Measurements from ENCODE around the gene NT5M.
"Not testable (repeated sequence)": the region's sequence is repeated elsewhere in the genome, so short reads cannot be mapped to it uniquely, and the experiment has no call there.

Gene NT5M

DNA sequence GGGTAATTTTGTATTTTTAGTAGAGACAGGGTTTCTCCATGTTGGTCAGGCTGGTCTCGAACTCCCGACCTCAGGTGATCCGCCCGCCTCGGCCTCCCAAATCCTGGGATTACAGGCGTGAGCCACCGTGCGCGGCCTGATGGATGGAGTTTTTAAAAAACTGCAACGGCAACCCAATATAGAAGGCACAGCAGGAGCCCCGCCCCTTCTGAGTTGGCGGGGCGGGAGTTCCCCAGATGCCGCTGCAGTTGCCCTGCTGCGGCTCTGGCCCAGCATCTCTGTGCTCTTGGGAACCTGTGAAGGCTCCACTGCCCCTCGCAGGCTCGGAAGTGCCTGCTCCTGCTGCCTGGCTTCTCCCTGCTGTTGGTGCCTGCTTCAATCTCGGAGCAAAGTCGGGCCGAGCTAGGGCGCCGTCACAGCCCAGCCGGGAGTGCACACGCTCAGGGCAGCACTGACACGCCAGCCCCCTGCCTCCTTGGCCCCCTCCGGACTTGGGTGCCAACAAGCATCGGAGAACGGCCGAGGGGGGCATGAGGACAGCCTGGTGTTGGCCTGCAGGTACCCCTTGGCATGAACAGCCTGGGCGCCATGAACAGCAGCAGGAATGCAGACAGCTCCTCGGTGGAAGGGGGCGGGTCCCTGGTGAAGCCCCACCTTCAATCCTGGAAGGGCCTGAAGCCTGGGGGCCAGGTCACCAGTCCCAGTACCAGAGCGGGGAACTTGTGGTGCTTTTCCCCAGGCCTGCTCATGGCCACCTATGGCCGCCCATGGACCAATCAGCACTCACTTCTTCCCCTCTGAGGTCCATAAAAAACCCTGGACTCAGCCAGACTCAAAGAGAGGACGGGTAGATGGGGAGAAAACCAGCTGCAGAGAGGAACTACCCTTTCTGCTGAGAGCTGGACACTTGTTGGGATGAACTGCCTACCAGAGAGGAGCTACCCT, 2.3 kb upstream of the NT5M start:
- DNase-seq (ENCODE audit: low spot score) = peak; percentile 26
- TF ChIP-seq, protein P1, sequence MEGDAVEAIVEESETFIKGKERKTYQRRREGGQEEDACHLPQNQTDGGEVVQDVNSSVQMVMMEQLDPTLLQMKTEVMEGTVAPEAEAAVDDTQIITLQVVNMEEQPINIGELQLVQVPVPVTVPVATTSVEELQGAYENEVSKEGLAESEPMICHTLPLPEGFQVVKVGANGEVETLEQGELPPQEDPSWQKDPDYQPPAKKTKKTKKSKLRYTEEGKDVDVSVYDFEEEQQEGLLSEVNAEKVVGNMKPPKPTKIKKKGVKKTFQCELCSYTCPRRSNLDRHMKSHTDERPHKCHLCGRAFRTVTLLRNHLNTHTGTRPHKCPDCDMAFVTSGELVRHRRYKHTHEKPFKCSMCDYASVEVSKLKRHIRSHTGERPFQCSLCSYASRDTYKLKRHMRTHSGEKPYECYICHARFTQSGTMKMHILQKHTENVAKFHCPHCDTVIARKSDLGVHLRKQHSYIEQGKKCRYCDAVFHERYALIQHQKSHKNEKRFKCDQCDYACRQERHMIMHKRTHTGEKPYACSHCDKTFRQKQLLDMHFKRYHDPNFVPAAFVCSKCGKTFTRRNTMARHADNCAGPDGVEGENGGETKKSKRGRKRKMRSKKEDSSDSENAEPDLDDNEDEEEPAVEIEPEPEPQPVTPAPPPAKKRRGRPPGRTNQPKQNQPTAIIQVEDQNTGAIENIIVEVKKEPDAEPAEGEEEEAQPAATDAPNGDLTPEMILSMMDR (conservative IDR thresholded peaks at IDR 0.05; ENCODE audit: low read depth) = no peak
- H3K27ac ChIP-seq = peak overlapping the region; percentile 41
- ChIA-PET POLR2A (ENCODE audit: low non-redundant PET) (no interaction called here), CTCF (interaction anchor here (1.1 kb wide), 1 partner anchor 309 kb away, joined by 4 read pairs; no protein-coding TSS in a partner anchor)

DNA sequence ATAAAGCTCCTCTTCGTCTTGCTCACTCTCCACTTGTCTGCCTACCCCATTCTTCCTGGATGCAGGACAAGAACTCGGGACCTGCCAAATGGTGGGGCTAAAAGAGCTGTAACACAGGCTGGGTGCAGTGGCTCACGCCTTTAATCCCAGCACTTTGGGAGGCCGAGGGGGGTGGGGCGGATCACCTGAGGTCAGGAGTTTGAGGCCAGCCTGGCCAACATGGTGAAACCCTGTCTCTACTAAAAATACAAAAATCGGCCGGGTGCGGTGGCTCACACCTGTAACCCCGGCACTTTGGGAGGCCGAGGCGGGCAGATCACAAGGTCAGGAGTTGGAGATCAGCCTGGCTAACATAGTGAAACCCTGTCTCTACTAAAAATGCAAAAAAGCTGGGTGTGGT, 1.5 kb upstream of the NT5M start:
- CTCF ChIA-PET = interaction anchor here (1.1 kb wide), 1 partner anchor 310 kb away, joined by 4 read pairs; no protein-coding TSS in a partner anchor
- POLR2A ChIA-PET (ENCODE audit: low non-redundant PET); DNase-seq (ENCODE audit: low spot score): not testable (repeated sequence)
- H3K27ac ChIP-seq = peak overlapping the region; percentile 41

DNA sequence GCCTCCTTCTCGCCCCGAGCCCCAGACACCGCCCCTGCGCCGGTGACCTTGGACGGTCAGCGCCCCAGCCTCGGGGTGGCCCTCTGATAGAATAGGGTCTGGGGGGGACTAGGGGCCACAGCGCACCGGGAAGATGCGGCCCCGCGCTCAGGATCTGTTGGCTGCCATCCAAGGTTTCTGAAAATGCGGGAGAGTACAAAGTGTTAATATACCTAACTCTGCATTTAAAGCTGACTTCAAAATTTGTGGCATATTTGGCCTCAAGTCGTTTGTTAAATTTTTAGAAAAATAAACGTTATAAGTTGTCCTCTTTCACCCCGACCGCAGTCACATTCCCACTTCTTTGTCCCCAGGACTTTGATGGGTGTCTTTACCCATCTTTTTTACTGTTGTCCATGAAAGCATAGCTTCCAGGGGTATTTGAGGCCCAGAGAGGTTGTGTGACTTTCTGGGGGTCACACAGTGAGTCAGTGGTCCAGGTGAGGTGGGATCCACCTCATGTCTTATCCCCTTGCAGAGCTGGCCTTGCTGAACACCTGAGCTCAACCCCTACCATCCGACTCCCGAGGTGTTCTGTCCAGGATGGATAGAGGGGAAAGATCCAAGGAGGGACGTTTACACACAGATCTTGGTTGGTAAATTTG, 796 bp downstream of the NT5M start:
- TF ChIP-seq, protein P1 (conservative IDR thresholded peaks at IDR 0.05; ENCODE audit: low read depth) = no peak
- CTCF ChIA-PET = no interaction called here
- POLR2A ChIA-PET (ENCODE audit: low non-redundant PET) = no interaction called here
- no peak for DNase-seq (ENCODE audit: low spot score)
- H3K27ac ChIP-seq = peak overlapping the region; percentile 77

DNA sequence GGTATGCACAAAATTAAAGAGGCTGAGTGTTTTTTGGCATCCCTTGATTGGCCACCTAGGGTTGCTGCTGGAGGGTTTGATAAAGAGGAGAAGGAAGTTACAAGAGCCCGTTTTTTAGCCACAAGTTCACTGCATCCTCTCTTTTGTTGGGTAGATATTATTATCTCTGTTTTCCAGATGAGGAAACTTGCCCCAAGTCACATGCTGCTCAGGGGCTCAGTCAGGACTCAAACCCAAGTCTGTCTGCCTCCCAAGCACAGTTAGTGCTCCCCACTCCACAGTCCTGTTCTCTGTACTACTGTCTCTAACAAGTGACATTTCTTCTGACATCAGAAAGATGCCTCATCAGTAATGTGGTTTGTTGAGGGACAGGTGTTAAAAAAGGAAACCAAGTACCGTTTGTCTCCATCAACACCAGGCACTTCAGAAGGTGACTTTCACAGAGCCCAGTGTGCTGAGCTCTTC, 1.4 kb downstream of the NT5M start:
- no peak for DNase-seq (ENCODE audit: low spot score)
- TF ChIP-seq, protein P1 (conservative IDR thresholded peaks at IDR 0.05; ENCODE audit: low read depth) = no peak
- H3K27ac ChIP-seq = no peak overlapping the region
- CTCF ChIA-PET = no interaction called here
- POLR2A ChIA-PET (ENCODE audit: low non-redundant PET) = no interaction called here

DNA sequence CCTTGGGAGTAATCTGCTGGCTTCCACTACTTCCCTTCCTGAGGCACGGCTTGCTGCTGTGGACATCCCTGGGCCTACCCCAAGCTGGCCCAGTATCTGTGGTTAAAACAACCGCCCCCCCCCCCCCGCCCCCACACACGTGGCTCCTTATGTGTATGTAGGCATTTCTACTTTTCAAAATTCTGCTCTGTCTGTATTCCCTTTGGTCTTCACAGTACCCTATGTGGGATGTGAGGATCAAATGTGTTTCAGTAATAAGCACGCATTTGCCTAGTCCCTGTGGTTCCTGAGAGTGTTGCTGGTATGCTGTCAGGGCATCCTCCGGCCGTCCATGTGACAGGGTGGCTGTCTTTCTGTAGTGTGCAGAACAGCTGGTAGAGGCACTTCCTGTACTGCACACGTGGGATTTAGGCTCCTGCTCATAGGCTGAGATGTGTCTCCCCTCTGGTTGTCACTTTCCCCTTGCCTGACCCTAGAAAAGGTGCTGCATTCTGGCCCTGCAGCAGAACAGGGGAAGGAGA, 2.2 kb downstream of the NT5M start:
- DNase-seq (ENCODE audit: low spot score) = no peak
- POLR2A ChIA-PET (ENCODE audit: low non-redundant PET) = no interaction called here
- CTCF ChIA-PET = no interaction called here
- no peak overlapping the region for H3K27ac ChIP-seq
- TF ChIP-seq, protein P1 (conservative IDR thresholded peaks at IDR 0.05; ENCODE audit: low read depth) = no peak

DNA sequence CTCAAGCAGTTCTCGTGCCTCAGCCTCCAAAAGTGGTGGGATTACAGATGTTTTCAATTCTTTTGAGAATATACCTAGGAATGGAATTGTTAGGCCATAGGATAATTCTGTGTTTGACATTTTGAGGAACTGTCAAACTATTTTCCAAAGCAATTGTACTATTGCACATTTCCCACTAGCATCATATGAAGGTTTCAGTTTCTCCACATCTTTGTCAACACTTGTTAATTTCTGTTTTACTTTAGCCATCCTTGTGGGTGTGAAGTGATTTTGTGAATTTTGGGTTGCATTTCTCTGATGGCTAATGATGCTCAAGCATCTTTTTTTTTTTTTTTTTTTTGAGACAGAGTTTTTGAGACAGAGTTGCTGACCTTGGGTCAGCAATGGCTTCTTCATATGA, 6.2 kb downstream of the NT5M start:
- DNase-seq (ENCODE audit: low spot score) = no peak
- TF ChIP-seq, protein P1 (conservative IDR thresholded peaks at IDR 0.05; ENCODE audit: low read depth) = no peak
- H3K27ac ChIP-seq = no peak overlapping the region
- ChIA-PET POLR2A (ENCODE audit: low non-redundant PET) (interaction anchor here (0.7 kb wide), 1 partner anchor 34 kb away, joined by 3 read pairs; no protein-coding TSS in a partner anchor), CTCF (no interaction called here)

Measured in RWPE1 (cell line).